ENCODE results near the gene DDX21.

Gene DDX21

DNA sequence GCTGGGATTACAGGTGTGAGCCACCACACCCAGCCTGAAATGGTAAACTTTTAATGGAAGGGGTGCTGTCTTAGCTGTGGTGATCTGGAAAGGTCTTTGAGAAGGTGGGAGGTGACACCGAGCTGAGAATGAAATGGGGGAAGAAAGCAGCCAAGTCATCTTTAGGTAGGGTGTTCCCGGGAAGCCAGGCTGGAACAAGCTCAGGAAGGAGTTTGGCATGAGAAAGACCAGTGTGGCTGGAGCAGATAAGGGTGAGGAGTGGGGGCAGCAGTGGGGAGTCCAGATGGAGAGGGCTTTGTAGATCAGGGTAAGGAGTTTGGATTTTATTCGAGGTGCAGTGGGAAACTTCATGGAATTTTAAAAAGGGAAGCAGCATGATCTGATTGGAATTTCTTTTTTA is 62.6 kb downstream of the DDX21 start:
- Histone ChIP-seq H3K4me1 (ENCODE audit: insufficient read depth, low read length) (no peaks in the 10 kb centered on the region), H3K4me3 (ENCODE audit: low read length) (no peak overlapping the region), H3K27me3 (ENCODE audit: insufficient read depth, low read length) (no peaks in the 10 kb centered on the region), H3K36me3 (ENCODE audit: insufficient read depth, low read depth, low read length) (peaks cover 33% of the 10 kb centered on the region), H3K27ac (ENCODE audit: low read length) (no peak overlapping the region), H3K9ac (ENCODE audit: low read depth, low read length) (no peak overlapping the region), H3K9me3 (ENCODE audit: insufficient read depth, low read depth, low read length) (no peaks in the 10 kb centered on the region)

DNA sequence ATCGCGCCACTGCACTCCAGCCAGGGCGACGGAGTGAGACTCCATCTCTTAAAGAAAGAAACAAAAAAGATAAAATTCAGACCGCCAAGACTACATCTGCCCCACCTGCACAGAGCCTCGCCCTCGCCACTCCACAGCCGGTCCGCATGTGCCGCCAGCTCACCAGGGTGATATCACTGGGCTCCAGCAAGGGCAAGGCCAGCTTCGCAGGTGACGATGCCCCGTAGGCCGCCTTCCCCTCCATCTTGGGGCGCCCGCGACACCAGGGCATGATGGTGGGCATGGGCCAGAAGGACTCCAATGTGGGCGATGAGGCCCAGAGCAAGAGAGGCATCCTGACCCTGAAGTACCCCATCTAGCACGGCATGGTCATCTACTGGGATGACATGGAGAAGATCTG is 66.6 kb downstream of the DDX21 start:
- no peaks in the 10 kb centered on the region for H3K4me1 ChIP-seq (ENCODE audit: insufficient read depth, low read length)
- no peak overlapping the region for H3K4me3 ChIP-seq (ENCODE audit: low read length)
- H3K27me3 ChIP-seq (ENCODE audit: insufficient read depth, low read length) = no peaks in the 10 kb centered on the region
- no peak overlapping the region for H3K27ac ChIP-seq (ENCODE audit: low read length)
- H3K9ac ChIP-seq (ENCODE audit: low read depth, low read length) = no peak overlapping the region
- no peaks in the 10 kb centered on the region for H3K9me3 ChIP-seq (ENCODE audit: insufficient read depth, low read depth, low read length)
- no peaks in the 10 kb centered on the region for H3K36me3 ChIP-seq (ENCODE audit: insufficient read depth, low read depth, low read length)

DNA sequence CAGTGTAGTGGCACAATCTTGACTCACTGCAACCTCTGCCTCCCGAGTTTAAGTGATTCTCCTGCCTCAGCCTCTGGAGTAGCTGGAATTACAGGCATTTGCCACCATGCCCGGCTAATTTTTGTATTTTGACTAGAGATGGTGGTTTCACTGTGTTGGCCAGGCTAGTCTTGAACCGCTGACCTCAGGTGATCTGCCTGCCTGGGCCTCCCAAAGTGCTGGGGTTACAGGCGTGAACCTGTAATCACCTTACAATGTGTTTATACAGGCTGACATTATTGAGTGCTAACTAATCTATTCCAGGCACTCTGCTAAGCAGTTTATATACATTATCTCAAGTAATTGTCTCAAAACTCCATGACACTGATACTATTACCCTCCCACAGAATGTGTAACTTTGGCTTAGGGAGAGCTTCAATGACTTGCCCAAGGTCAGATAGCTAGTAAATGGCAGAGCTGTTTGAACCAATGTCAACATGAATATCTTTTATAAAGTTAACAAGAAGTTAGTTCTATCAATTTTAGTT is 69.5 kb downstream of the DDX21 start:
- peaks cover 10% of the 10 kb centered on the region for H3K9me3 ChIP-seq (ENCODE audit: insufficient read depth, low read depth, low read length)
- H3K9ac ChIP-seq (ENCODE audit: low read depth, low read length) = no peak overlapping the region
- H3K27me3 ChIP-seq (ENCODE audit: insufficient read depth, low read length) = no peaks in the 10 kb centered on the region

DNA sequence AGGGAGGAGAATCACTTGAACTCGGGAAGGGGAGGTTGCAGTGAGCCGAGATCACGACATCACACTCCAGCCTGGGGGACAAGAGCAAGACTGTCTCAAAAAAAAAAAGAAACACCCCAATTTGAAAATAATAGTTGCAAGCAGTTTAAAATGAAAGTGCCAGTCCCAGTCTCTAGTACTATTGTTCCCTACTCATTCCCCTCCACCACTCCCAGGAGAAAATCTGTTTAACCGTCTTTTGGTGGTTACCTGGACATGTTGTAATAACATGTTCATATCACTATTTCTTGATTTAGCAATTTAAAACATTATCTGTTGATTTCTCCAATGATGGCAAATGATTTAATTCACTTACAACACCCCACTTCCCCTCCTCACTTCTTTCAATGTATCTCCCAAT is 77.3 kb downstream of the DDX21 start:
- H3K36me3 ChIP-seq (ENCODE audit: insufficient read depth, low read depth, low read length) = no peaks in the 10 kb centered on the region

More for the DNA sequence above, 69.5 kb downstream of the DDX21 start:
- Histone ChIP-seq H3K27ac (ENCODE audit: low read length) (no peak overlapping the region), H3K4me1 (ENCODE audit: insufficient read depth, low read length) (no peaks in the 10 kb centered on the region), H3K4me3 (ENCODE audit: low read length) (no peak overlapping the region), H3K36me3 (ENCODE audit: insufficient read depth, low read depth, low read length) (no peaks in the 10 kb centered on the region)

More for the DNA sequence above, 77.3 kb downstream of the DDX21 start:
- no peak overlapping the region for H3K27ac ChIP-seq (ENCODE audit: low read length)
- H3K9me3 ChIP-seq (ENCODE audit: insufficient read depth, low read depth, low read length) = peaks cover 10% of the 10 kb centered on the region
- H3K27me3 ChIP-seq (ENCODE audit: insufficient read depth, low read length) = no peaks in the 10 kb centered on the region
- no peak overlapping the region for H3K9ac ChIP-seq (ENCODE audit: low read depth, low read length)
- H3K4me3 ChIP-seq (ENCODE audit: low read length) = no peak overlapping the region
- H3K4me1 ChIP-seq (ENCODE audit: insufficient read depth, low read length) = no peaks in the 10 kb centered on the region
